ENCODE results near the gene LDLRAD4. TPM values are rescaled to one million over a fixed set of nuclear protein-coding genes. Genes with fewer than 3 reads are reported as not detected.

The LDLRAD4 gene
- total and polyA plus RNA-seq, 2 donors: 46.9 to 80.0 TPM

DNA sequence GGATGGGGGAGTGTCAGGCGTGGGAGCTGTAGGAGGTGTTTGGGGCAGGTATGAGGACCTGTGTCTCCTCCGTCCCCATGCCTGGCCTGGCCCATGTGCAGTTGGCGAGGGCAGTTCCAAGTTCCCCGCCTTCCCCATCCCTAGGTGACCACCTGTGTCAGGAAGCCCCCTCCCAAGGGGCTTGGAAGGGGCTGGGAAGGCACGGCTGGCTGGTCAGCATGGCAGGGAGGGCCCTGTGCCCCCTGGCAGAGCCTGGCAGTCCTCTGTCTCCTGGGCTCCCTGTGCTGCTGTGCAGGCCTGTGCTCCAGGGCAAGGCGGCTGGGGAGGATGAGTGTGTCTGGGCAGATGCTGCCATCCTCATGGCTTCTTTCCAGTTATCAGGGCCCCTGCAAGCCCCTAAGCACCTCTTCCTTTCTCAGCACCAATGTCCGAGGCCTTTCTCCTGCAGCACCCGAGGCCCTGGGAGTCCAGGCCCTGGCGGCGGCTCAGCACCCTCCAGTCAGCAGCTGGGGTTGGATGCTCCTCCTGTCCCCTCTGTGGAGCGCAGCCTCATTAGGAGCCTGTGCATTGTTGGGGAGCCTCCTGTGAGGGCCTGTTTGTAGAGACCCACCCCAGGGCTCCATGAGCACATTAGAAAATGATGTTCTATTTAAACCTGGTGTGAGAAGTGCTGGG lies 406.1 kb downstream of the LDLRAD4 start:
- H3K4me1 ChIP-seq (ENCODE audit: control insufficient read depth in 2 of 2, insufficient read depth in 2 of 2, low read length in 2 of 2): peaks cover 34 to 81% of the 10 kb centered on the region in 2 donors
- peaks cover 0 to 3% of the 10 kb centered on the region in 2 donors for H3K9me3 ChIP-seq (ENCODE audit: control insufficient read depth in 2 of 2, insufficient read depth in 1 of 2, low read length in 1 of 2)
- peaks cover 63 to 86% of the 10 kb centered on the region in 2 donors for H3K36me3 ChIP-seq (ENCODE audit: control insufficient read depth in 2 of 2, insufficient read depth in 2 of 2, low read length in 1 of 2)
- no peak overlapping the region for H3K4me3 ChIP-seq (ENCODE audit: low read length in 2 of 2)
- H3K27me3 ChIP-seq (ENCODE audit: control insufficient read depth in 2 of 2, insufficient read depth in 1 of 2, low read length in 1 of 2): no peaks in the 10 kb centered on the region
- peak overlapping the region; percentile 0 to 68 for H3K27ac ChIP-seq (ENCODE audit: low read depth in 1 of 2, low read length in 1 of 2)
- WGBS: 94% methylated on average over 11 of the region's 11 CpGs
- no peak for DNase-seq (ENCODE audit: low read depth in 6 of 9, low spot score in 9 of 9)

- Histone ChIP-seq H3K9me3 (ENCODE audit: control insufficient read depth in 2 of 2, insufficient read depth in 1 of 2, low read length in 1 of 2) (peaks cover 0 to 3% of the 10 kb centered on the region in 2 donors), H3K36me3 (ENCODE audit: control insufficient read depth in 2 of 2, insufficient read depth in 2 of 2, low read length in 1 of 2) (peaks cover 56 to 85% of the 10 kb centered on the region in 2 donors), H3K4me1 (ENCODE audit: control insufficient read depth in 2 of 2, insufficient read depth in 2 of 2, low read length in 2 of 2) (peaks cover 34 to 80% of the 10 kb centered on the region in 2 donors), H3K4me3 (ENCODE audit: low read length in 2 of 2) (no peak overlapping the region), H3K27ac (ENCODE audit: low read depth in 1 of 2, low read length in 1 of 2) (peak overlapping the region; percentile 64 to 68), H3K27me3 (ENCODE audit: control insufficient read depth in 2 of 2, insufficient read depth in 1 of 2, low read length in 1 of 2) (no peaks in the 10 kb centered on the region)
- 71% methylated on average over 10 of the region's 10 CpGs for WGBS
- no peak for DNase-seq (ENCODE audit: low read depth in 6 of 9, low spot score in 9 of 9)
Measured at GRCh38 chr18:13625355-13625754, 406.8 kb downstream of the LDLRAD4 start.

- DNase-seq (ENCODE audit: low read depth in 6 of 9, low spot score in 9 of 9): no peak
- WGBS: 94% methylated on average over 8 of the region's 8 CpGs
- H3K36me3 ChIP-seq (ENCODE audit: control insufficient read depth in 2 of 2, insufficient read depth in 2 of 2, low read length in 1 of 2): peaks cover 53 to 85% of the 10 kb centered on the region in 2 donors
- H3K27ac ChIP-seq (ENCODE audit: low read depth in 1 of 2, low read length in 1 of 2): peak overlapping the region in 1 of 2 donors; percentile 61
- H3K4me3 ChIP-seq (ENCODE audit: low read length in 2 of 2): no peak overlapping the region
- H3K27me3 ChIP-seq (ENCODE audit: control insufficient read depth in 2 of 2, insufficient read depth in 1 of 2, low read length in 1 of 2): no peaks in the 10 kb centered on the region
- peaks cover 34 to 77% of the 10 kb centered on the region in 2 donors for H3K4me1 ChIP-seq (ENCODE audit: control insufficient read depth in 2 of 2, insufficient read depth in 2 of 2, low read length in 2 of 2)
- H3K9me3 ChIP-seq (ENCODE audit: control insufficient read depth in 2 of 2, insufficient read depth in 1 of 2, low read length in 1 of 2): peaks cover 0 to 3% of the 10 kb centered on the region in 2 donors
Measured at GRCh38 chr18:13625843-13626543, 407.4 kb downstream of the LDLRAD4 start.

- Histone ChIP-seq H3K27me3 (ENCODE audit: control insufficient read depth in 2 of 2, insufficient read depth in 1 of 2, low read length in 1 of 2) (no peaks in the 10 kb centered on the region), H3K4me3 (ENCODE audit: low read length in 2 of 2) (no peak overlapping the region), H3K4me1 (ENCODE audit: control insufficient read depth in 2 of 2, insufficient read depth in 2 of 2, low read length in 2 of 2) (peaks cover 32 to 77% of the 10 kb centered on the region in 2 donors), H3K9me3 (ENCODE audit: control insufficient read depth in 2 of 2, insufficient read depth in 1 of 2, low read length in 1 of 2) (peaks cover 0 to 4% of the 10 kb centered on the region in 2 donors), H3K36me3 (ENCODE audit: control insufficient read depth in 2 of 2, insufficient read depth in 2 of 2, low read length in 1 of 2) (peaks cover 50 to 85% of the 10 kb centered on the region in 2 donors), H3K27ac (ENCODE audit: low read depth in 1 of 2, low read length in 1 of 2) (peak overlapping the region in 1 of 2 donors; percentile 41)
- 33% methylated on average over 2 of the region's 2 CpGs for WGBS
- no peak for DNase-seq (ENCODE audit: low read depth in 6 of 9, low spot score in 9 of 9)
Measured at GRCh38 chr18:13626544-13626908, 408.0 kb downstream of the LDLRAD4 start.

DNA sequence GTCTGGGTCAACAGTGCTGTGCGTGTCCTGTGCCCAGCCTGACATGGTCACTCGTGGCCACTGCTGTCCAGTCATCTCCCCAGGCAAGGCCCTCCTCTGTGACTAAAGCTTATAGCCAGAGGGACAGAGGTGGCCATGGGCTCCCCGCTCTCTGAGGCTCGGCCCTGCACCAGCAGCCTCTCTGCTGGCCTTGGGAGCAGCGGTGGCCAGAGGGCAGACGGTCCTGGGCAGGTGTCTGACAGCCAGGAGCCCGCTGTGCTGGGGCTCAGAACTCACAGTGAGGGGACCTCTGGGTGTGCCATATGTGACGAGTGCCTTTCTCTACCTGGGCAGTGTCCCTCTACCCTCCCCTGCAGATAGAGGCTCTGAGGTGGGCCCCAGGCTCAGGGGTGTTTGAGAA lies 409.1 kb downstream of the LDLRAD4 start:
- Histone ChIP-seq H3K36me3 (ENCODE audit: control insufficient read depth in 2 of 2, insufficient read depth in 2 of 2, low read length in 1 of 2) (peaks cover 50 to 84% of the 10 kb centered on the region in 2 donors), H3K27ac (ENCODE audit: low read depth in 1 of 2, low read length in 1 of 2) (peak overlapping the region in 1 of 2 donors; percentile 5), H3K27me3 (ENCODE audit: control insufficient read depth in 2 of 2, insufficient read depth in 1 of 2, low read length in 1 of 2) (no peaks in the 10 kb centered on the region), H3K9me3 (ENCODE audit: control insufficient read depth in 2 of 2, insufficient read depth in 1 of 2, low read length in 1 of 2) (peaks cover 8 to 14% of the 10 kb centered on the region in 2 donors), H3K4me1 (ENCODE audit: control insufficient read depth in 2 of 2, insufficient read depth in 2 of 2, low read length in 2 of 2) (peaks cover 31 to 69% of the 10 kb centered on the region in 2 donors), H3K4me3 (ENCODE audit: low read length in 2 of 2) (peak overlapping the region in 1 of 2 donors; percentile 20)
- DNase-seq (ENCODE audit: low read depth in 6 of 9, low spot score in 9 of 9): no peak
- 80% methylated on average over 8 of the region's 8 CpGs for WGBS

GRCh38 chr18:13628211-13628610 lies 409.7 kb downstream of the LDLRAD4 start:
- Histone ChIP-seq H3K36me3 (ENCODE audit: control insufficient read depth in 2 of 2, insufficient read depth in 2 of 2, low read length in 1 of 2) (peaks cover 50 to 84% of the 10 kb centered on the region in 2 donors), H3K4me3 (ENCODE audit: low read length in 2 of 2) (peak overlapping the region in 1 of 2 donors; percentile 20), H3K27ac (ENCODE audit: low read depth in 1 of 2, low read length in 1 of 2) (peak overlapping the region in 1 of 2 donors; percentile 5), H3K9me3 (ENCODE audit: control insufficient read depth in 2 of 2, insufficient read depth in 1 of 2, low read length in 1 of 2) (peaks cover 11 to 20% of the 10 kb centered on the region in 2 donors), H3K27me3 (ENCODE audit: control insufficient read depth in 2 of 2, insufficient read depth in 1 of 2, low read length in 1 of 2) (no peaks in the 10 kb centered on the region), H3K4me1 (ENCODE audit: control insufficient read depth in 2 of 2, insufficient read depth in 2 of 2, low read length in 2 of 2) (peaks cover 31 to 64% of the 10 kb centered on the region in 2 donors)
- WGBS: 25% methylated on average over 9 of the region's 9 CpGs
- no peak for DNase-seq (ENCODE audit: low read depth in 6 of 9, low spot score in 9 of 9)

DNA sequence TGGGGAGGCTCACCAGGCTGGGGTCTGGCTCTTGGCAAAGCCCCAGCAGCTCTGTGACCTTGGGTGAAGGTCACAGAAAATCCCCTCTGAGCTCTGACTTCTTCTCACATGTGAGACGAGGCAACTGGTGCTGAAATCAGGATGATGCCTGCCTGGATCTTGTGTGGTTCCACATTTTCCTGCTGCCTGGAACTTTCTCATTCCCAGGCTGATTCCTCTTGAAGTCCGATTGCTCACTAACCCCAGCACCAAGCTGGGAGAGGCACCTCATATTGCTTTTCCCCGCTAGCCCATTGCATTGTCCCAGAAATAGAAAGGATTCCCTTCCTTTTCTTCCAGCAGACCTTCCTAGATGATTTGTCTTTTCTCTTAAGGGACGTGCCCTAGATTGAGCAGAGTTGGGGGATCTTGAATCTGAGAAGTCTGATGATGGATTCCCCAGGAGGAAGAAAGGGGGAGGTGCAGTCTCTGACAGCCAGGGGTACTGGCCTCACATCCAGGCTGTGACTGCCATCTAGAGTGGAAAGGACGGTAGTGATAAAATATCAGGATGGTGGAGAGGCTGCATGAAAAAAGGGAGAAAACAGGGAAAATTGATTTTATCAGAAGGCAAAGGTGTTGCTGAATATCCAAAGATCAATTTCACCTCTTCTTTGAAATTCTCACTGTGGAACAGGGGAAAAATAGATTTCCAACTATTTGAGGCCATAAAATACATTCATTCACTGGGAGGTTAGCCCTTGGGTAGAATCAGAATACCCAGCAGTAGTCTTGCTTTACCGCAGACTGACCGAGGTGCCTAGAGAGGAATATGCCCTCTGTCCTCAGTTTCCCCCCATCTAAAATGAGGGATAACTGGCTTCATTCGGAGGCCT lies 411.5 kb downstream of the LDLRAD4 start:
- Histone ChIP-seq H3K4me3 (ENCODE audit: low read length in 2 of 2) (no peak overlapping the region), H3K36me3 (ENCODE audit: control insufficient read depth in 2 of 2, insufficient read depth in 2 of 2, low read length in 1 of 2) (peaks cover 41 to 80% of the 10 kb centered on the region in 2 donors), H3K4me1 (ENCODE audit: control insufficient read depth in 2 of 2, insufficient read depth in 2 of 2, low read length in 2 of 2) (peaks cover 33 to 46% of the 10 kb centered on the region in 2 donors), H3K27me3 (ENCODE audit: control insufficient read depth in 2 of 2, insufficient read depth in 1 of 2, low read length in 1 of 2) (no peaks in the 10 kb centered on the region), H3K9me3 (ENCODE audit: control insufficient read depth in 2 of 2, insufficient read depth in 1 of 2, low read length in 1 of 2) (peaks cover 12 to 22% of the 10 kb centered on the region in 2 donors), H3K27ac (ENCODE audit: low read depth in 1 of 2, low read length in 1 of 2) (no peak overlapping the region)
- 71% methylated on average over 8 of the region's 8 CpGs for WGBS
- peak in 3 of 9 donors; percentile 58 to 81 (median 67) for DNase-seq (ENCODE audit: low read depth in 6 of 9, low spot score in 9 of 9)

GRCh38 chr18:13630716-13631268 lies 412.2 kb downstream of the LDLRAD4 start:
- Histone ChIP-seq H3K27ac (ENCODE audit: low read depth in 1 of 2, low read length in 1 of 2) (no peak overlapping the region), H3K36me3 (ENCODE audit: control insufficient read depth in 2 of 2, insufficient read depth in 2 of 2, low read length in 1 of 2) (peaks cover 40 to 83% of the 10 kb centered on the region in 2 donors), H3K9me3 (ENCODE audit: control insufficient read depth in 2 of 2, insufficient read depth in 1 of 2, low read length in 1 of 2) (peaks cover 12 to 22% of the 10 kb centered on the region in 2 donors), H3K4me3 (ENCODE audit: low read length in 2 of 2) (no peak overlapping the region), H3K4me1 (ENCODE audit: control insufficient read depth in 2 of 2, insufficient read depth in 2 of 2, low read length in 2 of 2) (peaks cover 27 to 41% of the 10 kb centered on the region in 2 donors), H3K27me3 (ENCODE audit: control insufficient read depth in 2 of 2, insufficient read depth in 1 of 2, low read length in 1 of 2) (no peaks in the 10 kb centered on the region)
- WGBS: 98% methylated on average over 7 of the region's 7 CpGs
- no peak for DNase-seq (ENCODE audit: low read depth in 6 of 9, low spot score in 9 of 9)
